Brain microvascular endothelial cell (primary cell): ENCODE data around the gene DUSP23.

ENCODE experiments used
- DNase-seq: peaks from one replicate; pipeline ENCODE4 v3.0.0-alpha.2; 2020
- H3K27ac ChIP-seq: fragments of 250-450 bp; sonication (Bioruptor Pico); 2 replicates; pipeline ENCODE4 v1.5.1; 2020; ENCODE audit warnings: mild to moderate bottlenecking, moderate library complexity
- H3K27me3 ChIP-seq: fragments of 250-450 bp; sonication (Bioruptor Pico); replicated peaks from 2 replicates; pipeline ENCODE4 v1.5.1; 2020; ENCODE audit warnings: mild to moderate bottlenecking
- H3K36me3 ChIP-seq: fragments of 250-450 bp; sonication (Bioruptor Pico); replicated peaks from 2 replicates; pipeline ENCODE4 v1.5.1; 2020; ENCODE audit warnings: mild to moderate bottlenecking
- H3K4me3 ChIP-seq: 2 replicates; pipeline ENCODE4 v1.5.1; 2011; ENCODE audit warnings: low read depth, mild to moderate bottlenecking, control low read depth, low read length, moderate library complexity
- CTCF ChIP-seq: IDR thresholded peaks from 2 replicates; pipeline ENCODE4 v1.5.1; 2011; ENCODE audit warnings: low read depth, mild to moderate bottlenecking, moderate library complexity, low read length, control low read depth, inconsistent platforms; ENCODE audit errors: missing control alignments
- in situ Hi-C: cut with HindIII; loops from 2 replicates; pipeline ENCODE4 v1.10.0; 2017; ENCODE audit warnings: low sequenced_read_pairs, low pct_ligation_motif_present

Gene DUSP23

GRCh38 chr1:159780583-159781582 lies at the start of gene DUSP23:
DUSP23 (plus strand) TSS chr1:159780962; CDS start chr1:159781101, 139 bp downstream.
- DNase-seq, result peak; percentile 98
- TF ChIP-seq CTCF, result peak; percentile 95
- Histone ChIP-seq H3K27ac (no peak within 1 kb of the TSS), H3K36me3 (no peaks in the 10 kb centered on the region), H3K27me3 (no peaks in the 10 kb centered on the region), H3K4me3 (peak within 1 kb of the TSS; percentile 75)
- in situ Hi-C loops, result no loop called here

DNA sequence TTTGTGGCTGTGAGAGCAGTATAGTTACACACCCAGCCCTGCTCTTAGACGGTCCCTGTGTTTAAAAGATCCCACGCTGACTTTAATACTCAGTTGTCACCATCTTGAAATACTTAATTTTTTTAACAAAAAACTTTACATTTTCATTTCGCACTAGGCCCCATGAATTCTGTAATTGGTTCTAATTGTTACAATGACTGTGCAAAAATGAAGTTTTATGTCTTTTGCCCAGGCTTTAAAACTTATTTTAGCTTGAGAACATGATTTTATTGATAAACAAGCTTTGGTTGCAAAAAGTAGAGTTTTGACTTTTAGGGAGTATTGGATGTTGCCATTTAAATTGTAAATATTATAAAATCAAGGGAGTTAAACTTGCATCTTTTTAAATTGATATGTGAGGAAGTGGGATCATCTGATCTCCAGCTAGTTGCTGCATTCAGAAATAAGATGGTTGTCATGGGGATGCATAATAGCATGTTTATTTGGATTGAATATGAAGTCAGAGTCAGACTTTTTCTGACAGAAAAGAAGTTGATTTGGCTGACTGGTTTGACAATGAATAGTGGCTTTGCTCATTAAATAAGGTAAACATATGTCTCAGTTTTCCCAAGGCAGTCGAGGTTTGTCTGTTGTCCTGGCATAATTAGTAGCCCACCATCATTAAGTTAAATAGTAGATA lies 43.4 kb upstream of the DUSP23 start:
- DNase-seq, result no peak
- no peak overlapping the region for H3K4me3 ChIP-seq
- no peak for TF ChIP-seq CTCF
- H3K27ac ChIP-seq, result no peak overlapping the region
- H3K27me3 ChIP-seq, result no peaks in the 10 kb centered on the region
- no peaks in the 10 kb centered on the region for H3K36me3 ChIP-seq
- in situ Hi-C loops, result no loop called here

GRCh38 chr1:159743651-159744410 lies 36.9 kb upstream of the DUSP23 start:
- Histone ChIP-seq H3K27ac (no peak overlapping the region), H3K27me3 (no peaks in the 10 kb centered on the region), H3K4me3 (no peak overlapping the region), H3K36me3 (no peaks in the 10 kb centered on the region)
- in situ Hi-C loops, result no loop called here
- DNase-seq, result no peak
- TF ChIP-seq CTCF, result no peak

GRCh38 chr1:159746666-159747065 lies 34.1 kb upstream of the DUSP23 start:
- H3K27ac ChIP-seq, result no peak overlapping the region
- no peak for DNase-seq

DNA sequence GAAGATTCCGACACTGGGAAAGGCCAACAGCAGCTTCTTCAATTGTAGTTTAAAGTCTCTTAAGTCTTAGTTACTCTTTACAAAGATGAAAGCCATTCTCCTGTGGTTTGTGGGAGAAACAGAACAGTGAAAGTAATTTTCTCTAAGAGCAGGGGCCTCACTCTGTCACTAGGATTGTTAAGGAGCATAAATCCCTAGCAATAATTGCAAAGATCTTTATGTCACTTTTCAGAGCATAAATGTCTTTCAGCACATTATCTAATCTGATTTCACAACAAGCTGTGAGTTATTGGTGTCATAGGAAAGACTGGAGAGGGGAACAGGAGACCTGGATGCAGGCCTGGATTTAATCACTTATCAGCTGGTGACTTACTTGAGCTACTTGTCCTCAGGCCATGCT lies 32.4 kb upstream of the DUSP23 start:
- Histone ChIP-seq H3K4me3 (no peak overlapping the region), H3K27ac (no peak overlapping the region), H3K36me3 (no peaks in the 10 kb centered on the region), H3K27me3 (no peaks in the 10 kb centered on the region)
- no peak for TF ChIP-seq CTCF
- in situ Hi-C loops, result no loop called here
- DNase-seq, result no peak

More at GRCh38 chr1:159746666-159747065, 34.1 kb upstream of the DUSP23 start:
- no peaks in the 10 kb centered on the region for H3K36me3 ChIP-seq
- H3K4me3 ChIP-seq, result no peak overlapping the region
- no peaks in the 10 kb centered on the region for H3K27me3 ChIP-seq
- in situ Hi-C loops, result no loop called here
- TF ChIP-seq CTCF, result no peak
